A549 (cell line): ENCODE measurements around the gene XG.

Source experiments
- HOXB13 ChIP-seq: fragments of 250-450 bp; sonication (Bioruptor Pico); IDR thresholded peaks from 2 replicates; pipeline ENCODE4 v1.5.0; 2020; ENCODE audit warnings: low read depth, mild to moderate bottlenecking, moderate library complexity
- TF ChIP-seq, protein P1 (sequence below): fragments of >200 bp; sonication (Bioruptor Twin); formaldehyde crosslinking; IDR thresholded peaks from 3 replicates; pipeline ENCODE4 v1.5.1; 2016

DNA sequence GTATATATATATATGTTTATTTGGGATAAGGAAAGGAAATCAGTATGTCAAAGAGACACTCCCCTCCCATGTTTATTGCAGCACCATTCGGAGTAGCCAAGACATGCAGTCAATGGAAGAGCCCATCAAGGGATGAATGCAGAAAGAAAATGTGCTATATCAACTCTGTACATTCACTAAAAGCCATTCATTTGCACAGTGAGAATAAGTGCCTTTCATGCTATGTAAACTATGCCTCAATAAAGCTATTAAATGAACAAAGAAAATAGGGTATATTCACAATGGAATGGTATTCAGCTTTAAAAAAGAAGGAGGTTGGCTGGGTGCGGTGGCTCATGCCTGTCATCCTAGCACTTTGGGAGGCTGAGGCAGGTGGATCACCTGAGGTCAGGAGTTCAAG is 40.4 kb upstream of the XG start:
- TF ChIP-seq HOXB13: no peak
- TF ChIP-seq, protein P1, sequence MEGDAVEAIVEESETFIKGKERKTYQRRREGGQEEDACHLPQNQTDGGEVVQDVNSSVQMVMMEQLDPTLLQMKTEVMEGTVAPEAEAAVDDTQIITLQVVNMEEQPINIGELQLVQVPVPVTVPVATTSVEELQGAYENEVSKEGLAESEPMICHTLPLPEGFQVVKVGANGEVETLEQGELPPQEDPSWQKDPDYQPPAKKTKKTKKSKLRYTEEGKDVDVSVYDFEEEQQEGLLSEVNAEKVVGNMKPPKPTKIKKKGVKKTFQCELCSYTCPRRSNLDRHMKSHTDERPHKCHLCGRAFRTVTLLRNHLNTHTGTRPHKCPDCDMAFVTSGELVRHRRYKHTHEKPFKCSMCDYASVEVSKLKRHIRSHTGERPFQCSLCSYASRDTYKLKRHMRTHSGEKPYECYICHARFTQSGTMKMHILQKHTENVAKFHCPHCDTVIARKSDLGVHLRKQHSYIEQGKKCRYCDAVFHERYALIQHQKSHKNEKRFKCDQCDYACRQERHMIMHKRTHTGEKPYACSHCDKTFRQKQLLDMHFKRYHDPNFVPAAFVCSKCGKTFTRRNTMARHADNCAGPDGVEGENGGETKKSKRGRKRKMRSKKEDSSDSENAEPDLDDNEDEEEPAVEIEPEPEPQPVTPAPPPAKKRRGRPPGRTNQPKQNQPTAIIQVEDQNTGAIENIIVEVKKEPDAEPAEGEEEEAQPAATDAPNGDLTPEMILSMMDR: no peak
